Osteoblast (primary cell): ENCODE data around the gene RAB8B. TPM values are rescaled to one million over a fixed set of nuclear protein-coding genes. Genes with fewer than 3 reads are reported as not detected.

Source experiments
- DNase-seq: peaks from one replicate; pipeline ENCODE4 v3.0.0; 2011; ENCODE audit warnings: low spot score, mixed read lengths; ENCODE audit not compliant: insufficient read length; ENCODE audit errors: missing footprints
- H2AFZ ChIP-seq: 2 replicates; pipeline ENCODE4 v1.6.0; 2011; ENCODE audit warnings: mild to moderate bottlenecking, low read length
- H3K27ac ChIP-seq: 2 replicates; pipeline ENCODE4 v1.5.1; 2011; ENCODE audit warnings: mild to moderate bottlenecking, low read depth, low read length, moderate library complexity
- H3K27me3 ChIP-seq: 2 replicates; pipeline ENCODE4 v1.6.0; 2012; ENCODE audit warnings: mild to moderate bottlenecking, control low read depth, inconsistent platforms, low read length, moderate library complexity; ENCODE audit not compliant: insufficient read depth
- H3K36me3 ChIP-seq: 2 replicates; pipeline ENCODE4 v1.5.1; 2011; ENCODE audit warnings: mild to moderate bottlenecking, low read length, control low read depth, moderate library complexity; ENCODE audit not compliant: insufficient read depth
- H3K4me1 ChIP-seq: 2 replicates; pipeline ENCODE4 v1.5.1; 2011; ENCODE audit warnings: mild to moderate bottlenecking, low read length, control low read depth, moderate library complexity; ENCODE audit not compliant: insufficient read depth
- H3K4me2 ChIP-seq: 2 replicates; pipeline ENCODE4 v1.6.0; 2011; ENCODE audit warnings: mild to moderate bottlenecking, low read length; ENCODE audit not compliant: insufficient read depth
- H3K4me3 ChIP-seq: fragments of 200-600 bp; sonication (generic); 3 replicates; pipeline ENCODE4 v1.5.1; 2012; ENCODE audit warnings: mild to moderate bottlenecking, low read length, inconsistent platforms; ENCODE audit not compliant: insufficient read depth
- H3K79me2 ChIP-seq: 2 replicates; pipeline ENCODE4 v1.6.0; 2012; ENCODE audit warnings: mild to moderate bottlenecking, low read length, control low read depth, inconsistent platforms; ENCODE audit not compliant: insufficient read depth
- H3K9me3 ChIP-seq: 2 replicates; pipeline ENCODE4 v1.5.1; 2011; ENCODE audit warnings: low read depth, low read length, control low read depth
- H4K20me1 ChIP-seq: 2 replicates; pipeline ENCODE4 v1.6.0; 2012; ENCODE audit warnings: mild to moderate bottlenecking, low read length, control low read depth; ENCODE audit not compliant: insufficient read depth
- CTCF ChIP-seq: IDR thresholded peaks from 2 replicates; pipeline ENCODE4 v1.5.1; 2011; ENCODE audit warnings: mild to moderate bottlenecking, low read depth, low read length, moderate library complexity; ENCODE audit errors: extremely low read depth
- total RNA-seq: library from RNA; depleted of rRNA; stranded (reverse); fragments of >200 nt; gene quantifications from 2 replicates; pipeline ENCODE4 v1.2.3, GENCODE V29; 2012

RAB8B gene
- total RNA-seq, 1 donor = 57.5 TPM

DNA sequence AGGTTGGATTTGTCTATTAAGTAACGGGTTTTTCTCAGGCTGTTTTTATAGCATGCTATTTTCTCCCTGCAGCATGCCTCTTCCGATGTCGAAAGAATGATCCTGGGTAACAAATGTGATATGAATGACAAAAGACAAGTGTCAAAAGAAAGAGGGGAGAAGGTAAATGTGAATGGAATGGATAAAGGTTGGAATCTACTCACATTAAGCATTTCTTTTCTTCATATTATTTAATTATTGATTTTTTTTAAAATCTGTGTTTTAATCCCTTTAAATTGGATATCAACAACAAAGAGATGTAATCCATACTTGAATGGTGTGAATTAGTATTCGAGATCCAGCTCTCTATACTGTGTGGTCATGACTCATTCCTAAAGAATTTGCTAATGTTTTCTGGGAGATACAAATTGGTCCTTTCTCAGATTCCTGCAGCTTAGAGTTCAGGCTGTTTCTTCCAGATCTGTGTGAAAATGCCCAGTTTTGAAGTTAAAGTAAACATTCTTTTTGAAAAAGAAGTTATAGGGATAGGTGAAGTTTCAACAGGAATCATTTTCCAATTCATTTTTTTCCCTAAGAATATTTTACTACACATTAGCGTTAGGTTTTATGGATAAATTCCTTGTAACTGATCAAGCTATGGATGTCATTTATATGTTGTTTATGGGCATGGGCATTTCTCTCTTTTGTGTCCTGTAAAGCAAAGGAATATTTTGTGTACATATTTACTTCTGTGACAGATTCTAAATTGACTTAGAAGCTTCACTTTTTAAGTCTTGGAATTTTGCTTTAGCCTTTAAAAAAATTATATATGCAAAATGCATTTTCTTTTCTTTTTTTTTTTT is 67.2 kb downstream of the RAB8B start:
- Histone ChIP-seq H3K36me3 (peaks cover 20% of the 10 kb centered on the region), H3K4me2 (peak overlapping the region; percentile 14), H3K27ac (peak overlapping the region; percentile 70), H3K4me1 (peaks cover 18% of the 10 kb centered on the region), H3K79me2 (peaks cover 15% of the 10 kb centered on the region), H3K9me3 (no peaks in the 10 kb centered on the region), H4K20me1 (no peaks in the 10 kb centered on the region), H3K4me3 (no peak overlapping the region), H2AFZ (no peak overlapping the region), H3K27me3 (no peaks in the 10 kb centered on the region)
- DNase-seq = peak; percentile 82
- no peak for TF ChIP-seq CTCF

DNA sequence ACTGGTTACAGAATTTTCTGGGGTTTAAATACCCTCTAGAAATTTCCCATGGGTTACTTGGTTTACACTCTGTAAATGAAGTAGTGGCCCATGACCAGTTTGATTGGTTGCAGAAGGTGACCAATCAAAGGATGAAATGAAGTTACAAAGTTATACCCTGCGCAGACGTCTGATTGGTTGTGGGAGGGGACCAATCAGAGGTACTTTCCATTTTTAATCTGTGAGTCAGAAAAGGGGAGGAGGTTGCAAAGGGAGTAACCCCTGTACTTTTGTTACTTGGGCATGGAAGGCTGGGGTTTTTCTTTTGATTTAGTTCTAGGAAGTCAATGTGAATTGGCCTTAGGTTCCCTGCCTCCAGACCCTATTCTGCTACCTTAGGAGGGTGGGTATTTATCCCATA is 69.3 kb downstream of the RAB8B start:
- Histone ChIP-seq H3K27me3 (no peaks in the 10 kb centered on the region), H3K4me3 (no peak overlapping the region), H3K4me2 (no peak overlapping the region), H3K9me3 (no peaks in the 10 kb centered on the region), H3K79me2 (peaks cover 14% of the 10 kb centered on the region), H3K27ac (no peak overlapping the region), H2AFZ (no peak overlapping the region), H3K4me1 (peaks cover 15% of the 10 kb centered on the region), H3K36me3 (peaks cover 19% of the 10 kb centered on the region), H4K20me1 (no peaks in the 10 kb centered on the region)
- no peak for TF ChIP-seq CTCF
- DNase-seq = no peak

DNA sequence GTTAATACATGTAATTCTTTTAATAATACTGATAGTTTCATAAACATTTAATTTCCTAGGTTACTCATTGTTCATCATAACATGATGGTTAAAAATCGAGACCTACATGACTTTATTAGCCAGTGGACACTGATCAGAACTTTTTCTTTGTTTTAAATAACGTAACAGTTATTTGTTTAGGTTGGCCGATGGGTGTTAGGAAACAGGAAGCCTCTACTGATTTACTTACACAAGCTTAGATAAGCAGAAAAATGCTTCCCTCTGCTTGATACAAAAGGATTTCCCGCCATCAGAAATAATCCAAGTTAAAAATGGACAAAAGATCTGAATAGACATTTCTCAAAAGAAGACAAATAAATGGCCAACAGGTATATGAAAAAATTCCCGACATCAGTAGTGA is 71.4 kb downstream of the RAB8B start:
- DNase-seq = no peak
- H3K36me3 ChIP-seq = peaks cover 24% of the 10 kb centered on the region
- TF ChIP-seq CTCF = no peak
- H3K27me3 ChIP-seq = no peaks in the 10 kb centered on the region
- H4K20me1 ChIP-seq = no peaks in the 10 kb centered on the region
- no peak overlapping the region for H3K4me2 ChIP-seq
- no peaks in the 10 kb centered on the region for H3K9me3 ChIP-seq
- no peak overlapping the region for H2AFZ ChIP-seq
- H3K4me1 ChIP-seq = peaks cover 15% of the 10 kb centered on the region
- peaks cover 2% of the 10 kb centered on the region for H3K79me2 ChIP-seq
- no peak overlapping the region for H3K4me3 ChIP-seq
- H3K27ac ChIP-seq = no peak overlapping the region

- TF ChIP-seq CTCF = no peak
- H3K4me1 ChIP-seq = peaks cover 11% of the 10 kb centered on the region
- no peak for DNase-seq
- H3K4me2 ChIP-seq = no peak overlapping the region
- H3K27ac ChIP-seq = no peak overlapping the region
- H3K9me3 ChIP-seq = no peaks in the 10 kb centered on the region
- H4K20me1 ChIP-seq = no peaks in the 10 kb centered on the region
- no peaks in the 10 kb centered on the region for H3K27me3 ChIP-seq
- no peaks in the 10 kb centered on the region for H3K79me2 ChIP-seq
- H3K36me3 ChIP-seq = peaks cover 24% of the 10 kb centered on the region
- H2AFZ ChIP-seq = no peak overlapping the region
- H3K4me3 ChIP-seq = no peak overlapping the region
Measured at GRCh38 chr15:63261311-63261710, 71.9 kb downstream of the RAB8B start.
